Amniotic stem cell (primary cell): ENCODE measurements around the gene SLC25A28.

Source experiments
- DNase-seq: peaks from one replicate; lab custom pipeline; 2025; lab: John Stamatoyannopoulos, UW

SLC25A28 gene, protein sequence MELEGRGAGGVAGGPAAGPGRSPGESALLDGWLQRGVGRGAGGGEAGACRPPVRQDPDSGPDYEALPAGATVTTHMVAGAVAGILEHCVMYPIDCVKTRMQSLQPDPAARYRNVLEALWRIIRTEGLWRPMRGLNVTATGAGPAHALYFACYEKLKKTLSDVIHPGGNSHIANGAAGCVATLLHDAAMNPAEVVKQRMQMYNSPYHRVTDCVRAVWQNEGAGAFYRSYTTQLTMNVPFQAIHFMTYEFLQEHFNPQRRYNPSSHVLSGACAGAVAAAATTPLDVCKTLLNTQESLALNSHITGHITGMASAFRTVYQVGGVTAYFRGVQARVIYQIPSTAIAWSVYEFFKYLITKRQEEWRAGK

DNA sequence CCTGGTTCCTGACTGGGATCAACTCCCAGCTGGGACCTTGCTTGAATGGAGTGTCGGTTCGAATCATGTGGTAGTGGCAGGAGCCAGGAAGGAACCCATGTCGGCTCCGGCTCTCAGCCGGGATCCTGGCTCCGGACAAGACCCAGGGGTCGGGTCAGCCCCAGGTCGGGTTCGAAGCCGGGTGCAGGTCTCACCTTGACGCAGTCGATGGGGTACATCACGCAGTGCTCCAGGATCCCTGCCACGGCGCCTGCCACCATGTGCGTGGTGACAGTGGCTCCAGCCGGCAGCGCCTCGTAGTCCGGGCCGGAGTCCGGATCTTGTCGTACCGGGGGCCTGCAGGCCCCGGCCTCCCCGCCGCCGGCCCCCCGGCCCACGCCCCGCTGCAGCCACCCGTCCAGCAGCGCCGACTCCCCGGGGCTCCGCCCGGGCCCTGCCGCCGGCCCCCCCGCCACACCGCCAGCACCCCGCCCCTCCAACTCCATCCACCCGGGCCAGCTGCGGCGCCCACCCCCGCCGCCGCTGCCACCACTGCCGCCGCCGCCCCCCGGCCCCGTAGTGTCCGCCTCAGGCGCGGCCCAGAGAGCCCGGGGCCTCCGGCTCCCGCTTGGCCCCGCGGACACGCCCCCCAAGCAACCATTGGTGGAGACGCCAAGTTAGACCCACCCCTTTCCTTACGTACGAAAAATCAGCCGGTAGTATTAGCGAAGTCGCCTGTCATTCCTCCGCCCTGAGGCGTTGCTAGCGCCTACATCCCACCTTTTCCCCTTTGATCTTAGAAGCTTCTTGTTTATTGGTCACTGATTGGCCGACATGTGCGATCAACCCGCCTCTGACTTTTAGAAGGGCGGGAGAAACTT is at the start of gene SLC25A28:
Gene SLC25A28 (minus strand): TSS at position 589 of the 860 bp plus-strand sequence. CDS start 104 bp downstream, at position 485.
- peak; percentile 99 for DNase-seq

DNA sequence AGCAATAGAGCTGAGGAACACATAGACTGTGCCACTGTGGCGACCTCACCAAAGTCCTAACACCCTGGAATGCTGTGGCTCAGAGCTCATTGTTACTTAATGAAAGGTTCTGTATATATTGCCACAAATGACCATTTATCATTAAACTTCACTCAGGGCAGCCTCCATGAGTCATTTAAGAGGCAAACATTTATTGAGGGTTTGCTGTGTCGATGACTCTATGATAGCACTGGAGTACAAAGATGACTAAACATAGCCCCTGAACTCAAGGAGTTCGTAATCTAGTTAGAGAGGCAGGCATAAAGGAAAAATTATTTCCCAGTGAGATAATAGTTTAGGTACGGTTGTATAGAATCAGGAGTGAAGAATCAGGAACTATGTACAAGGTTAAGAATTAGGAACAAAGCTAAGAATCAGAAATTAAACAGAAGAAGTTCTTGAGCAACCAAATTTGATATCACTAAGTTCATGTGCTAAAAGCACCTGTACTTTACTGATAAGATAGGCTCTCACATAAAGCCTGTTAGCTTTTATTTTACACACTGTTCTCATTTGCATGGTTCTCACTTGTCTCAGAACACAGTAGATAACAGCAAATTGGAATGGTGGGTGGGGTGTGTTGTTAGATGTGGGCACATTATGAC is 47.0 kb upstream of the SLC25A28 start:
- no peak for DNase-seq

- DNase-seq = no peak
Observed at GRCh38 chr10:99665304-99665703, 45.1 kb upstream of the SLC25A28 start.

- peak; percentile 77 for DNase-seq
Observed at GRCh38 chr10:99661377-99661763, 41.1 kb upstream of the SLC25A28 start.

DNA sequence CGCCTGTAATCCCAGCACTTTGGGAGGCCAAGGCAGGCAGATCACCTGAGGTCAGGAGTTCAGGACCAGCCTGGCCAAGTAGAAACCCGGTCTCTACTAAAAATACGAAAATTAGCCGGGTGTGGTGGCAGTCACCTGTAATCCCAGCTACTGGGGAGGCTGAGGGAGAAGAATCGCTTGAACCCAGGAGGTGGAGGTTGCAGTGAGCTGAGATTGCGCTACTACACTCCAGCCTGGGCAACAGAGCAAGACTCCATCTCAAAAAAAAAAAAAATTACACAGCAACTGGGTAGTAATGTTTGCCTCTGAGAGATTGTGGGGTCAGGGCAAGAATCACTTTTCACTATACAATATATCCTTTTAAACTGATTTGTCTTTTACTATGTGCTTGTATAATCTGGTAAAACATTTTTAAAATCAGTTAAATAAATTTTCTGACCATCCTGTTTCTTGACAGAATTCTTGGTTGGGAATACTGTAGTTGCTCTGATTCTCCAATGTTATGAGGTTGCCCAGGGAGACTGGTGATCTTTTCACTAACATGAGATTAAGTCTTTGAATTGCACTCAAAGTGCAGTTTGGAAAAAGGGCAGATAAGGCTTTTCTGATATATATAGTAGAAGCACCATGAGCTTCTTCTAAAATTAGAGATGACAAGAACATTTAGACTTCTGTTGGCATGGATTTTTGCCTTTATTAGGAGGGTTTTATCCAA is 40.6 kb upstream of the SLC25A28 start:
- no peak for DNase-seq

DNA sequence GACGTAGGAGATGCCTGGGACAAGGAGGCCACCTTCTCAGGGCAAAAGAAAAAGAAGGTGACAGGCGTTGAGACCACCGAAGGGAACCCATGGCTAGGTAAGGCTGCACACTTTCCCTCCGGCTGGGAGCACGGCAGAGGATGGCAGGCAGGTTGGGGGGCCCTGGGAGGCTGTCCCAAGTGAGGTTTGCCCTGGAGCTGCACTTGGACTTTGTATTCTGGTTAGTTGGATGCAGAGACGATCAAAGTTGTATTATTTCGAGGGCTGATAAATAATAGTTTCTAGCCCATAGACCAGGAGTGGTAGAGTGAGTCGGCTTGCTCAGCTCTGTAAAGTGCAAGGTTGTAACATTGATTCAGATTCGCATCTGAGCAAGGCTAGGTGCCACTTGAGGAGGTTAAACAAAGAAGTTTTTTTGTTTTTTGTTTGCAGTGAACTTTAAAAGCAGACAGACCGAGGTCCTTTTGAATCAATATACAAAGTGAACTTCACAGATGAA is 39.7 kb upstream of the SLC25A28 start:
- no peak for DNase-seq

GRCh38 chr10:99659031-99659867 is 39.0 kb upstream of the SLC25A28 start, which contains the start of gene ENTPD7:
TSS of gene ENTPD7 (plus strand) at chr10:99659509. CDS start at chr10:99659957, 448 bp downstream.
- DNase-seq = peak; percentile 96

GRCh38 chr10:99658622-99659030 is 38.4 kb upstream of the SLC25A28 start:
- DNase-seq = no peak

DNA sequence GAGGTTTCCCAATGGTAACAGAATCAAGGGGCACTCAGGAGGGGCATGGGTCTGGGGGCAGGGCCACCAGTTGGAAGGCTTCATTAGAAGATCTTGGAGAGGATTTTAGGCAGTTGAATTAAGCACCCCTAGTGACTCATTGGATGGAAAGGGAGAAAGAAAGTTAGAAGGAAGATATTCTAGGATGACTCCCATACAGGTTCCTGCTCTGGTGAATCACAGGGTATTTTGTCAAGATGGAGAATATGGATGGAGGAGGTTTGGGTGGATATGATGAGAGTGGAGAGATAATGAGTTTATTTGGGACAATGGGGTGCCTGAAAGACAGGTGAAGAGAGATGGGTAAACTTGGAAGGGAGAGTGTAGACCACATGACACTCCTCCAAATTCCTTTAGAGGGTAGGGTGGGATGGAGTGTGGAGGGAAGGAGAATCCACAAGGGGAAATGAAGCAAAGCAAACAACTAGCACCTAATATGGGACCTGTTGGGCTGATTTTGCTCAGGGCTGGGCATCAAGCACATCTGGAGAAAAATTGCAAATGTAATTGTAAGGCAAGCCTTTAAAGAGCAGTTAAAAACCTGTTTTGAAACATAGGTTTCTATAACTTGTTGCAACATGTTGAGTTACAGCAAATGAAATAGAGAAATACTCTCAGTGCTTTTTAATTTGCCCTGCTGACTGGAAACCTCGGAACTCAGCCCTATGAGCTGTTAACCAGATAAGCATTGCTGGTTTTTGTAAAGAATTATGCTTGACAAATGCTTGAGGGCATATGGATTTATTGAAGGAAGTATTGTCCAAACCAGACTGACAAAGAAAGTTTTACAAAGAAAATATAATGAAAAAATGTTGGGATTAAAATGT is 36.2 kb upstream of the SLC25A28 start:
- peak; percentile 3 for DNase-seq

- DNase-seq = peak; percentile 8
Observed at GRCh38 chr10:99654390-99655175, 34.3 kb upstream of the SLC25A28 start.

DNA sequence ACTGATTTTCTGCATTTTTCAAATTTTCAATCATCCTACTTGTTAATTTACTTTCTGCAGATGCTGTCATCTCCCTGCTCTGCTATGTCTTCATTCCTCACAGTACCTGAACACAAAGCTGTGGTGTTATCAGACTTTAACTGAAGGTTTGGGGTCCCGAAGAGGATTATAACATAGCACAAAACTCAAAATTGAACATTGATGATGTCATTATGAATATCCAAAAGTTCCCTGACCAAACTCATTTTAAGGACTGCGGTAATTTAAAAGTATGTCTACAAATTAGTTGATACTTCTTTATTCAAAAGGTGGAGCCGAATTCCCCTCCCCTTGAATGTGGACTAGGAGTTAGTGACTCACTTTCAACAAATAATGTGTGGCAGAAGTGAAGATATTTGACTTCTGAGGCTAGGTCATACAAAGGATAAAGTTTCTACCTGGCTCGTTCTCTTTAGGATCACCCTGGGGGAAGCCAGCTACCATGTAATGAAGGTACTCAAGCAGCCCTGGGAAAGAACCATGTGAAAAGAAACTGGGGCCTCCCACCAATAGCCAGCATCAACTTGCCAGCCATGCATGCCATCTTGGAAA is 32.7 kb upstream of the SLC25A28 start:
- no peak for DNase-seq

DNA sequence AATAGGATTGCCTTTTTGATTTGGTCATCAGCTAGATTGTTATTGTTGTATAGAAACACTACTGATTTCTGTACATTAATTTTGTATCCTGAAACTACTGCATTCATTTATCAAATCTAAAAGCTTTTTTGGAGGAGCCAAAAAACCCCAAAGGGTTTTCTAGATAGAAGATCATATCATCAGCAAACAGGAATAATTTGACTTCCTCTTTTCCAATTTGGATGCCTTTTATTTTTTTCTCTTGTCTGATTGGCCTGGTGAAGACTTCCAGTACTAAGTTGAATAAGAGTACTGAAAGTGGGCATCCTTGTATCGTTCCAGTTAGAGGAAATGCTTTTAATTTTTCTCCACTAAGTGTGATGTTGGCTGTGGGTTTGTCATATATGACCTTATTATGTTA is 28.5 kb upstream of the SLC25A28 start:
- DNase-seq = no peak

DNA sequence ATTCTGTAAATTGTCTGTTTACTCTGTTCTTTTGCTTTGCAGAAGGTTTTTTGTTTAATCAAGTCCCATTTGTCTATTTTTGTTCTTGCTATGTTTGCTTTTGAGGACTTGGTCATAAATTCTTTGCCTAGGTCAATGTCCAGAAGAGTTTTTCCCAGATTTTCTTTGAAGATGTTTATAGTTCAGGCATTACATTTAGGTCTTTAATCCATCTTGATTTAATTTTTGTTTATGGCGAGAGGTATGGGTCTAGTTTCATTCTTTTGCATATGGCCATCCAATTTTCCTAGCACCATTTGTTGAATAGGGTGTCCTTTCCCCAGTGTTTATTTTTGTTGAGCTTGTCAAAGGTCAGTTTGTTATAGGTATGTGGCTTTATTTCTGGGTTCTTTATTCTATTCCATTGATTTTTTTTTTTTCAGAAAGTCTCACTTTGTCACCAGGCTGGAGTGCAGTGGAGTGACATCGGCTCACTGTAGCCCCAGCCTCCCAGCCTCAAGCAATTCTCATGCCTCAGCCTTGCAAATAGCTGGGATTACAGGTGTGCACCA is 27.4 kb upstream of the SLC25A28 start:
- DNase-seq = no peak

GRCh38 chr10:99633832-99634231 is 13.6 kb upstream of the SLC25A28 start:
- DNase-seq = no peak

- peak; percentile 25 for DNase-seq
Observed at GRCh38 chr10:99631496-99631895, 11.3 kb upstream of the SLC25A28 start.

DNA sequence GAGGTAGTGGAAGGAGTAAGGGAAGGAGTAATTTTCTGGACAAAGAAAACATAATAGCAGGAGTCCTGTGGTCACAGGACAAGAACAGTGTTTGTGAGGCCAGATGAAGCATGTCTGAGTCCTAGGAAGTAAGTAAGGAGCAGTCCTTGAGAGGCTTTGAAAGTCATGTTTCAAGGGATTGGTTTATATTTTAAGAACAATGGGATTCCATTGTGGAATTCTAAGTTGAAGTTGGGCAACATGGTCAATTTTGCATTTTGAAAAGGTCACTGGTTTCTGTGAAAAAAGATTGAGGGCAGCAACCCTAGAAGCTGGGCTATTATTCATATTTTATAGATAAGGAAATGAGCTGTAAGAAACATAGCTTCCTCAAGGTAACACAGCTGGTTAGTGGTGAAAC is 10.8 kb upstream of the SLC25A28 start:
- DNase-seq = no peak

- peak; percentile 10 for DNase-seq
Observed at GRCh38 chr10:99630433-99630832, 10.2 kb upstream of the SLC25A28 start.

DNA sequence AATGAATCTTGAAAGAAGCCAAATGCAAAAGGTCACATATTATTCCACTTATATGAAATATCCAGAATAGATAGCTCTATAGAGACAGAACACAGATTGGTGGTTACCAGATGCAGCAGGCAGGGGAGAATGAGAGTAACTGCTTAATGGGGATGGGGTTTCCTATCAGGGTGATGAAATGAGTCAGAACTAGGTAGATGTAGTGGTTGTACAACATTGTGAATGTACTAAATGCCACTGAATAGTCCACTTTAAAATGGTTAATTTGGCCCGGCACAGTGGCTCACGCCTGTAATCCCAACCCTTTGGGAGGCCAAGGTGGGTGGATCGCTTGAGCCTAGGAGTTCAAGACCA is 9.4 kb upstream of the SLC25A28 start:
- no peak for DNase-seq
